GM23338 (cell line): Measurements from ENCODE around the gene FEV. TPM values are rescaled to one million over a fixed set of nuclear protein-coding genes. Genes with fewer than 3 reads are reported as not detected.

Experiments
- ATAC-seq: fragments of 200-7000 bp; cut with Tn5 transposase; 3 replicates; pipeline ENCODE4 v1.9.1; 2020
- DNase-seq: peaks from one replicate; pipeline ENCODE4 v3.0.0-alpha.2; 2015; ENCODE audit warnings: low spot score
- H2AFZ ChIP-seq: fragments of 200-600 bp; sonication (generic); 2 replicates; pipeline ENCODE4 v1.8.0; 2016; ENCODE audit warnings: antibody characterized with exemption, mild to moderate bottlenecking, moderate library complexity
- H3F3A ChIP-seq: fragments of 200-600 bp; sonication (generic); replicated peaks from 2 replicates; pipeline ENCODE4 v1.8.0; 2017; ENCODE audit warnings: antibody characterized with exemption, mixed run types, low read depth
- H3K27ac ChIP-seq: fragments of 200-600 bp; sonication (generic); 2 replicates; pipeline ENCODE4 v1.6.1; 2016; ENCODE audit warnings: low read depth
- H3K27me3 ChIP-seq: fragments of 200-600 bp; sonication (generic); 2 replicates; pipeline ENCODE4 v1.8.0; 2016; ENCODE audit warnings: mild to moderate bottlenecking, mixed run types, moderate library complexity; ENCODE audit not compliant: insufficient read depth
- H3K36me3 ChIP-seq: fragments of 200-600 bp; sonication (generic); 2 replicates; pipeline ENCODE4 v1.8.0; 2016; ENCODE audit warnings: mild to moderate bottlenecking; ENCODE audit not compliant: insufficient read depth
- H3K4me1 ChIP-seq: fragments of 200-600 bp; sonication (generic); 2 replicates; pipeline ENCODE4 v1.8.0; 2016; ENCODE audit warnings: mild to moderate bottlenecking, moderate library complexity; ENCODE audit not compliant: insufficient read depth
- H3K4me2 ChIP-seq: fragments of 200-600 bp; sonication (generic); 2 replicates; pipeline ENCODE4 v1.7.1; 2017; ENCODE audit warnings: mixed run types
- H3K4me3 ChIP-seq: fragments of 200-600 bp; sonication (generic); 2 replicates; pipeline ENCODE4 v1.6.1; 2016; ENCODE audit warnings: mixed run types
- H3K79me2 ChIP-seq: fragments of 200-600 bp; sonication (generic); replicated peaks from 2 replicates; pipeline ENCODE4 v1.8.0; 2017; ENCODE audit warnings: mild to moderate bottlenecking; ENCODE audit not compliant: insufficient read depth
- H3K9me2 ChIP-seq: fragments of 200-600 bp; sonication (generic); 2 replicates; pipeline ENCODE4 v1.8.0; 2017; ENCODE audit not compliant: insufficient read depth
- H4K20me1 ChIP-seq: fragments of 200-600 bp; sonication (generic); replicated peaks from 2 replicates; pipeline ENCODE4 v1.8.0; 2017; ENCODE audit warnings: mild to moderate bottlenecking; ENCODE audit not compliant: insufficient read depth
- H3K27ac Mint-ChIP-seq: 2 replicates; pipeline ENCODE4 v1.8.0; 2020; ENCODE audit warnings: inconsistent platforms, mild to moderate bottlenecking, moderate library complexity, mixed read lengths
- H3K27me3 Mint-ChIP-seq: 3 replicates; pipeline ENCODE4 v1.8.0; 2022; ENCODE audit warnings: low read depth, mild to moderate bottlenecking, moderate library complexity, mixed read lengths, inconsistent platforms; ENCODE audit not compliant: insufficient read depth, poor library complexity
- H3K36me3 Mint-ChIP-seq: 3 replicates; pipeline ENCODE4 v1.8.0; 2021; ENCODE audit warnings: low read depth, mild to moderate bottlenecking, inconsistent platforms, moderate library complexity, mixed read lengths
- H3K4me1 Mint-ChIP-seq: 3 replicates; pipeline ENCODE4 v1.8.0; 2020; ENCODE audit warnings: mild to moderate bottlenecking, inconsistent platforms, mixed read lengths
- H3K4me3 Mint-ChIP-seq: 3 replicates; pipeline ENCODE4 v1.8.0; 2021; ENCODE audit warnings: moderate library complexity, mild to moderate bottlenecking, inconsistent platforms, mixed read lengths
- H3K9me3 Mint-ChIP-seq: 3 replicates; pipeline ENCODE4 v1.8.0; 2020; ENCODE audit warnings: moderate library complexity, mild to moderate bottlenecking, inconsistent platforms, mixed read lengths
- CTCF ChIP-seq, 2 experiments: fragments of 200-600 bp in 1 of 2; sonication (generic) in 1 of 2; conservative IDR thresholded peaks; 2 replicates each; pipeline versions ENCODE4 v1.5.1 to v1.6.1; 2016 to 2017; ENCODE audit warnings: antibody characterized with exemption in 2 of 2, low read depth in 2 of 2, mild to moderate bottlenecking in 2 of 2, moderate library complexity in 1 of 2
- EZH2 ChIP-seq: fragments of 200-600 bp; sonication (generic); IDR thresholded peaks from one replicate; pipeline ENCODE4 v1.8.0; 2017; ENCODE audit warnings: antibody characterized with exemption, mild to moderate bottlenecking, low read depth; ENCODE audit not compliant: unreplicated experiment
- JUNB ChIP-seq: IDR thresholded peaks from one replicate; pipeline ENCODE4 v1.6.1; 2016; ENCODE audit warnings: antibody characterized with exemption; ENCODE audit not compliant: unreplicated experiment
- NANOG ChIP-seq: IDR thresholded peaks from 2 replicates; pipeline ENCODE4 v1.6.1; 2016; ENCODE audit warnings: antibody characterized with exemption, borderline replicate concordance
- STAT1 ChIP-seq: IDR thresholded peaks from one replicate; pipeline ENCODE4 v1.6.1; 2016; ENCODE audit warnings: antibody characterized with exemption; ENCODE audit not compliant: unreplicated experiment
- ZNF114 ChIP-seq: fragments of 250-450 bp; sonication (Bioruptor Pico); IDR thresholded peaks from 2 replicates; pipeline ENCODE4 v1.5.0; 2020; ENCODE audit warnings: mild to moderate bottlenecking, moderate library complexity
- ZNF331 ChIP-seq: fragments of 250-450 bp; sonication (Bioruptor Pico); IDR thresholded peaks from 2 replicates; pipeline ENCODE4 v1.5.0; 2020; ENCODE audit warnings: low read depth, mild to moderate bottlenecking, moderate library complexity
- ZNF462 ChIP-seq: fragments of 250-450 bp; sonication (Bioruptor Pico); IDR thresholded peaks from 2 replicates; pipeline ENCODE4 v1.5.0; 2020; ENCODE audit warnings: mild to moderate bottlenecking, moderate library complexity
- polyA plus RNA-seq: library from polyadenylated mRNA; unstranded; fragments of >200 nt; fragmentation: Nextera tagmentation; extraction: Ambion mirVana; gene quantifications from 2 replicates; pipeline ENCODE4 v1.2.1, GENCODE V29; 2016
- total RNA-seq: library from RNA; depleted of rRNA; stranded (reverse); fragments of >200 nt; shearing (Covaris generic); gene quantifications from 2 replicates; pipeline ENCODE4 v1.2.3, GENCODE V29; 2014

Gene FEV
- total and polyA plus RNA-seq, 2 experiments from 2014 or later, result not detected

GRCh38 chr2:219009294-219009693, 24.3 kb upstream of the FEV start (continued):
- TF ChIP-seq ZNF462 (CRISPR knock-in tag), result no peak

GRCh38 chr2:219003979-219004378, 19.0 kb upstream of the FEV start:
- DNase-seq, result no peak
- Histone ChIP-seq H3K9me2 (no peaks in the 10 kb centered on the region), H3F3A (0 out of 2 replicates have a peak, but pooled peaks cover 4% of the 10 kb centered on the region), H3K27me3 (peaks cover 86% of the 10 kb centered on the region), H3K79me2 (no peaks in the 10 kb centered on the region), H2AFZ (no peak overlapping the region), H3K4me2 (peak overlapping the region; percentile 90; the same call in 1 of the 2 replicates), H3K36me3 (no peaks in the 10 kb centered on the region), H3K4me1 (peaks cover 31% of the 10 kb centered on the region), H3K27ac (no peak overlapping the region), H3K4me3 (no peak overlapping the region), H4K20me1 (peaks cover 4% of the 10 kb centered on the region; the same call in 1 of the 2 replicates)
- H3K9me3 Mint-ChIP-seq, result peaks cover 2% of the 10 kb centered on the region; the same call in 1 of the 3 replicates
- H3K27me3 Mint-ChIP-seq, result peaks cover 69% of the 10 kb centered on the region
- no peaks in the 10 kb centered on the region; the same call in 2 of the 3 replicates for H3K36me3 Mint-ChIP-seq
- peaks cover 20% of the 10 kb centered on the region for H3K4me1 Mint-ChIP-seq
- ATAC-seq, result no peak
- H3K4me3 Mint-ChIP-seq, result no peak overlapping the region
- H3K27ac Mint-ChIP-seq, result no peak overlapping the region
- TF ChIP-seq STAT1 (no peak), EZH2 (no peak), ZNF462 (CRISPR knock-in tag) (no peak), ZNF331 (CRISPR knock-in tag) (no peak), CTCF (conservative IDR thresholded peaks at IDR 0.05; ENCODE audit: low read depth in 2 of 2) (no peak), ZNF114 (CRISPR knock-in tag) (no peak), JUNB (no peak), NANOG (no peak)
